Osteoblast (primary cell): ENCODE measurements around the gene CMIP. TPM values are rescaled to one million over a fixed set of nuclear protein-coding genes. Genes with fewer than 3 reads are reported as not detected.

Experiments used
- DNase-seq: peaks from one replicate; pipeline ENCODE4 v3.0.0; 2011; ENCODE audit warnings: low spot score, mixed read lengths; ENCODE audit not compliant: insufficient read length; ENCODE audit errors: missing footprints
- H2AFZ ChIP-seq: 2 replicates; pipeline ENCODE4 v1.6.0; 2011; ENCODE audit warnings: mild to moderate bottlenecking, low read length
- H3K27ac ChIP-seq: 2 replicates; pipeline ENCODE4 v1.5.1; 2011; ENCODE audit warnings: mild to moderate bottlenecking, low read depth, low read length, moderate library complexity
- H3K27me3 ChIP-seq: 2 replicates; pipeline ENCODE4 v1.6.0; 2012; ENCODE audit warnings: mild to moderate bottlenecking, control low read depth, inconsistent platforms, low read length, moderate library complexity; ENCODE audit not compliant: insufficient read depth
- H3K36me3 ChIP-seq: 2 replicates; pipeline ENCODE4 v1.5.1; 2011; ENCODE audit warnings: mild to moderate bottlenecking, low read length, control low read depth, moderate library complexity; ENCODE audit not compliant: insufficient read depth
- H3K4me1 ChIP-seq: 2 replicates; pipeline ENCODE4 v1.5.1; 2011; ENCODE audit warnings: mild to moderate bottlenecking, low read length, control low read depth, moderate library complexity; ENCODE audit not compliant: insufficient read depth
- H3K4me2 ChIP-seq: 2 replicates; pipeline ENCODE4 v1.6.0; 2011; ENCODE audit warnings: mild to moderate bottlenecking, low read length; ENCODE audit not compliant: insufficient read depth
- H3K4me3 ChIP-seq: fragments of 200-600 bp; sonication (generic); 3 replicates; pipeline ENCODE4 v1.5.1; 2012; ENCODE audit warnings: mild to moderate bottlenecking, low read length, inconsistent platforms; ENCODE audit not compliant: insufficient read depth
- H3K79me2 ChIP-seq: 2 replicates; pipeline ENCODE4 v1.6.0; 2012; ENCODE audit warnings: mild to moderate bottlenecking, low read length, control low read depth, inconsistent platforms; ENCODE audit not compliant: insufficient read depth
- H3K9me3 ChIP-seq: 2 replicates; pipeline ENCODE4 v1.5.1; 2011; ENCODE audit warnings: low read depth, low read length, control low read depth
- H4K20me1 ChIP-seq: 2 replicates; pipeline ENCODE4 v1.6.0; 2012; ENCODE audit warnings: mild to moderate bottlenecking, low read length, control low read depth; ENCODE audit not compliant: insufficient read depth
- total RNA-seq: library from RNA; depleted of rRNA; stranded (reverse); fragments of >200 nt; gene quantifications from 2 replicates; pipeline ENCODE4 v1.2.3, GENCODE V29; 2012
- TF ChIP-seq, protein P1 (sequence below): IDR thresholded peaks from 2 replicates; pipeline ENCODE4 v1.5.1; 2011; ENCODE audit warnings: mild to moderate bottlenecking, low read depth, low read length, moderate library complexity; ENCODE audit errors: extremely low read depth

The CMIP gene
- total RNA-seq, 1 donor, result 8.3 TPM

DNA sequence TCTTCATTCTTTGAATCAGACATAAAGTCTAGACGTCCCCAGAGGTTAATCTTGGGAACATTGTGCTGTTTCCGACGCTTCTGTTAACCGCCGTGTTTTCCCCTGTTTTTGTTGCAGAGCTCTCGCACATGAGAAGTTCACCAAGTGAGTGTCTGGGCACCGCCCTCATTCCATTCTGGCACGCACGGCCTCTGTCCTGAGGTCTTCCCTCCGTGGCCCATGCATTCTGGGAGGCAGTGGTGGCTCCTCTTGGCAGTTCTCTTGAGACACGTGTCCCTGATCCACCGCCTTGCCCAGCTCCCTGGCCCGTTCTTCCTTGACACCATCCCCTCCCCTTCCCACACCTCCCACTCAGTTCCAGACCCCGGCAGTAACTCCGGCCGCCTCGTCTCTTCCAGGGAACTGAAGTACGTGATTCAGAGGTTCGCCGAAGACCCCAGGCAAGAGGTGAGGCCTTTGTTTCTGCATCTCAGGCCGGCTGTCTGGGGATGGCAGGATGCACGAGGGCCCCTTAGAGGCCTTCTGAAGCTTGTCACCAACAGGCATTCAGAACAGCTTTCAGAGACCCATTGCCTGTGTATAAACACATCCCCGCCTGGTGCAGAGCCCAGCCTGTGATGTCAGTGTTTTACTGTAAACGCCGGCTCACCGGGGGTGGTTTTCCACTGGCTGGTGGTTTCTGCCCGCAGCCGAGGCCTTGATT is 248.6 kb downstream of the CMIP start:
- Histone ChIP-seq H3K4me1 (peaks cover 12% of the 10 kb centered on the region), H4K20me1 (no peaks in the 10 kb centered on the region), H3K4me3 (no peak overlapping the region), H2AFZ (no peak overlapping the region), H3K4me2 (no peak overlapping the region), H3K27me3 (no peaks in the 10 kb centered on the region), H3K27ac (peak overlapping the region; percentile 74), H3K9me3 (no peaks in the 10 kb centered on the region), H3K79me2 (no peaks in the 10 kb centered on the region), H3K36me3 (peaks cover 9% of the 10 kb centered on the region)
- no peak for DNase-seq
- TF ChIP-seq, protein P1, sequence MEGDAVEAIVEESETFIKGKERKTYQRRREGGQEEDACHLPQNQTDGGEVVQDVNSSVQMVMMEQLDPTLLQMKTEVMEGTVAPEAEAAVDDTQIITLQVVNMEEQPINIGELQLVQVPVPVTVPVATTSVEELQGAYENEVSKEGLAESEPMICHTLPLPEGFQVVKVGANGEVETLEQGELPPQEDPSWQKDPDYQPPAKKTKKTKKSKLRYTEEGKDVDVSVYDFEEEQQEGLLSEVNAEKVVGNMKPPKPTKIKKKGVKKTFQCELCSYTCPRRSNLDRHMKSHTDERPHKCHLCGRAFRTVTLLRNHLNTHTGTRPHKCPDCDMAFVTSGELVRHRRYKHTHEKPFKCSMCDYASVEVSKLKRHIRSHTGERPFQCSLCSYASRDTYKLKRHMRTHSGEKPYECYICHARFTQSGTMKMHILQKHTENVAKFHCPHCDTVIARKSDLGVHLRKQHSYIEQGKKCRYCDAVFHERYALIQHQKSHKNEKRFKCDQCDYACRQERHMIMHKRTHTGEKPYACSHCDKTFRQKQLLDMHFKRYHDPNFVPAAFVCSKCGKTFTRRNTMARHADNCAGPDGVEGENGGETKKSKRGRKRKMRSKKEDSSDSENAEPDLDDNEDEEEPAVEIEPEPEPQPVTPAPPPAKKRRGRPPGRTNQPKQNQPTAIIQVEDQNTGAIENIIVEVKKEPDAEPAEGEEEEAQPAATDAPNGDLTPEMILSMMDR, result no peak

DNA sequence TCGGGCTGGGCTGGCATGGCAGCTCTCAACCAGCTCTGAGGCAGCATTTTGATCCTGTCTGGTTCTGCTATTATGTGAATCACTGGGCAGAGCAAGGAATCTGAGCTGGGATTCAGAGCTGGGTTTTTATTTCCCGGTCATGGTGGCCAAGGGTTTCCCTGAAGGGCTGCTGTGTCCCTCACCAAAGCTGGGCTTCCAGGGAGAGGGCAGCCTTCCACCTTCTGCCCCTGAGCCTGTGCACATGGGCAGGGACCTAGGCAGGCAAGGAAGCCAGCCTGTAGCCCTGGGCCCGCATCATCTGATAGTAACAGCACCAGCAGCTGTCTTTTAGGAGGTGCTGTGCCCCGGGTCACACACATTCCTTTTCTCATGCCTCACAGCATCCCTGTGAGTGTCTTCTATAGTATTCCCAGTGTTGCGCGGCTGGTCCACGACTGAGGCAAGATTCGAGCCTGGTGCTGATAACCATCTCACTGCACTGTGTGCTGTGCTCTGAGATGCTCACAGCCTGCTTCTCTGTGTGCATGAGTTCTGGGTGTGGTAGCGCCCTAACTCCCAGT is 249.2 kb downstream of the CMIP start:
- no peaks in the 10 kb centered on the region for H3K27me3 ChIP-seq
- no peaks in the 10 kb centered on the region for H3K9me3 ChIP-seq
- TF ChIP-seq, protein P1, result no peak
- H3K4me2 ChIP-seq, result no peak overlapping the region
- no peak overlapping the region for H2AFZ ChIP-seq
- H3K79me2 ChIP-seq, result no peaks in the 10 kb centered on the region
- peak overlapping the region; percentile 74 for H3K27ac ChIP-seq
- peaks cover 12% of the 10 kb centered on the region for H3K4me1 ChIP-seq
- H4K20me1 ChIP-seq, result no peaks in the 10 kb centered on the region
- no peak overlapping the region for H3K4me3 ChIP-seq
- H3K36me3 ChIP-seq, result peaks cover 9% of the 10 kb centered on the region
- peak; percentile 73 for DNase-seq

DNA sequence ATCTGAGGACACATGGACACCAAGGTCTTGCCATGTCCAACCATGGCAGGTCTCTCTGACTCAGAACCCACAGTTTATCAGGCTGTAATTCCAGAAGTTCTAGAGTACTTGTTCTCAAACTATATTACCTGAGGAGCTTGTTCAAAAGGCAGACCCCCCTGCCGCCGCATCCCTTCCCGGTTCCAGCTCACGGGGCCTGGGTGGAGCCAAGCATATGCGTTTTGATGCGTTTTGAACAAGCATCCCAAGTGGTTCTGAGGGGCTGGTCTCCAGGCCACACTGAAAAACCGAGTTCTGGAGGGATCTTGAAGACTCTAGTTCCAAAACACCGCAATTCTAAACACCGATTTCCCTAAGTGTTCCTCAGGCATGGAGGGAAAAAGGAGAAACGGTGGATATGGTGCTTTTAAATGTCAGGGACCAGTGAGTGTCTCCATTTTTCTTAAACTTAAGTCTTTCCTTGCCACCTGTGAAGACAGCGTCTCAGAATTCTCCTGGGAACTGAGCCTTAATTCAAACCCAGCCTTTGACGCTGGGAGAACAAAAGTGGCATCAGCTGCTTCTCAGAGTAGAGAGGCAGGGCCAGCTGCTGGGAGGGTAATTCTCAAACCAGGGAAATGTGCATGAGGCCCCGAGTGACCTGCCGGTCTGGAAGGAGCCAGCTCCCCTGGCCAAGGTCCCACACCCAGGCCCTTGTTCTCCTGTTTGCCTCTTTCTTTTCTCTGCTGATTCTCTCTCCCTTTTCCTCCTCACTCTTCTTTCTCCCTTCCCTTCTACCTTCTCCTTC is 250.1 kb downstream of the CMIP start:
- Histone ChIP-seq H3K36me3 (peaks cover 13% of the 10 kb centered on the region), H3K27ac (peak overlapping the region; percentile 74), H3K4me3 (no peak overlapping the region), H3K27me3 (no peaks in the 10 kb centered on the region), H2AFZ (no peak overlapping the region), H3K79me2 (no peaks in the 10 kb centered on the region), H3K9me3 (no peaks in the 10 kb centered on the region), H4K20me1 (no peaks in the 10 kb centered on the region), H3K4me1 (peaks cover 12% of the 10 kb centered on the region), H3K4me2 (no peak overlapping the region)
- TF ChIP-seq, protein P1, result no peak
- peak; percentile 17 for DNase-seq
